Measurements from ENCODE around the gene NAB1.

The NAB1 gene

DNA sequence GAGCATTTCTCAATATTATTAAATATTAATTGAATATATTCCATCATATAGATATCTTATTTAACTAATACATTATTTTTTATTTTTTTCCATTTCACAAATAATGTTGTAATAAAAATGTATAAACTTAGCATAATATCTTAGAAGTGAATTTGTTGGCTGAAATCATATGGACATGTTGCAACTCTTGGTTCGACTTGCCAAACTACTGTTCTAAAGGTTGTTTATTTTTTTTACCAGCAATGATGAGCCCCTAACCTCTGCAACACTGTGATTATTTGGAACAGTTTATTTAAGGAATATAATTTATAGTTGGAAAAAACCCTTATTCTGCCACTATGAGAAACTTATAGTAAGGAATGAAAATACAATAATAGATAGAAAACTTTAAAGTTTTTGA is 8.8 kb upstream of the NAB1 start:
- CTCF ChIA-PET: no interaction called here
- no peak overlapping the region for H3K4me3 ChIP-seq (ENCODE audit: low read depth, low read length)
- H3K4me1 ChIP-seq (ENCODE audit: control insufficient read depth, insufficient read depth, low read length): 0 out of 2 replicates have a peak, but pooled peaks cover 2% of the 10 kb centered on the region
- TF ChIP-seq, protein P1, sequence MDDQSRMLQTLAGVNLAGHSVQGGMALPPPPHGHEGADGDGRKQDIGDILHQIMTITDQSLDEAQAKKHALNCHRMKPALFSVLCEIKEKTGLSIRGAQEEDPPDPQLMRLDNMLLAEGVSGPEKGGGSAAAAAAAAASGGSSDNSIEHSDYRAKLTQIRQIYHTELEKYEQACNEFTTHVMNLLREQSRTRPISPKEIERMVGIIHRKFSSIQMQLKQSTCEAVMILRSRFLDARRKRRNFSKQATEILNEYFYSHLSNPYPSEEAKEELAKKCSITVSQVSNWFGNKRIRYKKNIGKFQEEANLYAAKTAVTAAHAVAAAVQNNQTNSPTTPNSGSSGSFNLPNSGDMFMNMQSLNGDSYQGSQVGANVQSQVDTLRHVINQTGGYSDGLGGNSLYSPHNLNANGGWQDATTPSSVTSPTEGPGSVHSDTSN (CRISPR knock-in tag; IDR thresholded peaks at IDR 0.05): no peak
- TF ChIP-seq ZNF510 (tag by site-specific recombination; IDR thresholded peaks at IDR 0.05; ENCODE audit: insufficient replicate concordance): no peak
- TF ChIP-seq ZNF677 (tag by site-specific recombination; IDR thresholded peaks at IDR 0.05): no peak
- TF ChIP-seq ZNF354C (tag by site-specific recombination; IDR thresholded peaks at IDR 0.05; ENCODE audit: borderline replicate concordance, low read depth): no peak
- TF ChIP-seq, protein P2, sequence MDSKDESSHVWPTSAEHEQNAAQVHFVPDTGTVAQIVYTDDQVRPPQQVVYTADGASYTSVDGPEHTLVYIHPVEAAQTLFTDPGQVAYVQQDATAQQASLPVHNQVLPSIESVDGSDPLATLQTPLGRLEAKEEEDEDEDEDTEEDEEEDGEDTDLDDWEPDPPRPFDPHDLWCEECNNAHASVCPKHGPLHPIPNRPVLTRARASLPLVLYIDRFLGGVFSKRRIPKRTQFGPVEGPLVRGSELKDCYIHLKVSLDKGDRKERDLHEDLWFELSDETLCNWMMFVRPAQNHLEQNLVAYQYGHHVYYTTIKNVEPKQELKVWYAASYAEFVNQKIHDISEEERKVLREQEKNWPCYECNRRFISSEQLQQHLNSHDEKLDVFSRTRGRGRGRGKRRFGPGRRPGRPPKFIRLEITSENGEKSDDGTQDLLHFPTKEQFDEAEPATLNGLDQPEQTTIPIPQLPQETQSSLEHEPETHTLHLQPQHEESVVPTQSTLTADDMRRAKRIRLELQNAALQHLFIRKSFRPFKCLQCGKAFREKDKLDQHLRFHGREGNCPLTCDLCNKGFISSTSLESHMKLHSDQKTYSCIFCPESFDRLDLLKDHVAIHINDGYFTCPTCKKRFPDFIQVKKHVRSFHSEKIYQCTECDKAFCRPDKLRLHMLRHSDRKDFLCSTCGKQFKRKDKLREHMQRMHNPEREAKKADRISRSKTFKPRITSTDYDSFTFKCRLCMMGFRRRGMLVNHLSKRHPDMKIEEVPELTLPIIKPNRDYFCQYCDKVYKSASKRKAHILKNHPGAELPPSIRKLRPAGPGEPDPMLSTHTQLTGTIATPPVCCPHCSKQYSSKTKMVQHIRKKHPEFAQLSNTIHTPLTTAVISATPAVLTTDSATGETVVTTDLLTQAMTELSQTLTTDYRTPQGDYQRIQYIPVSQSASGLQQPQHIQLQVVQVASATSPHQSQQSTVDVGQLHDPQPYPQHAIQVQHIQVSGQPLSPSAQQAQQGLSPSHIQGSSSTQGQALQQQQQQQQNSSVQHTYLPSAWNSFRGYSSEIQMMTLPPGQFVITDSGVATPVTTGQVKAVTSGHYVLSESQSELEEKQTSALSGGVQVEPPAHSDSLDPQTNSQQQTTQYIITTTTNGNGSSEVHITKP (tag by site-specific recombination; IDR thresholded peaks at IDR 0.05): no peak
- no peak for TF ChIP-seq KLF1 (tag by site-specific recombination; IDR thresholded peaks at IDR 0.05)
- no peak for TF ChIP-seq KLF10 (tag by site-specific recombination; IDR thresholded peaks at IDR 0.05)
- no peak for TF ChIP-seq ZNF2 (tag by site-specific recombination; IDR thresholded peaks at IDR 0.05)
- TF ChIP-seq MZF1 (tag by site-specific recombination; IDR thresholded peaks at IDR 0.05; ENCODE audit: borderline replicate concordance): no peak
- TF ChIP-seq ZNF776 (tag by site-specific recombination; IDR thresholded peaks at IDR 0.05; ENCODE audit: borderline replicate concordance): no peak
- H3K36me3 ChIP-seq (ENCODE audit: control insufficient read depth in 2 of 2, insufficient read depth in 1 of 2, low read length in 2 of 2): no peaks in the 10 kb centered on the region
- H3K27ac ChIP-seq (ENCODE audit: extremely low read depth, low read depth, low read length): no peak overlapping the region
- POLR2A ChIA-PET: no interaction called here
- no peaks in the 10 kb centered on the region for H3K9me3 ChIP-seq (ENCODE audit: control insufficient read depth, insufficient read depth, low read depth, low read length)

DNA sequence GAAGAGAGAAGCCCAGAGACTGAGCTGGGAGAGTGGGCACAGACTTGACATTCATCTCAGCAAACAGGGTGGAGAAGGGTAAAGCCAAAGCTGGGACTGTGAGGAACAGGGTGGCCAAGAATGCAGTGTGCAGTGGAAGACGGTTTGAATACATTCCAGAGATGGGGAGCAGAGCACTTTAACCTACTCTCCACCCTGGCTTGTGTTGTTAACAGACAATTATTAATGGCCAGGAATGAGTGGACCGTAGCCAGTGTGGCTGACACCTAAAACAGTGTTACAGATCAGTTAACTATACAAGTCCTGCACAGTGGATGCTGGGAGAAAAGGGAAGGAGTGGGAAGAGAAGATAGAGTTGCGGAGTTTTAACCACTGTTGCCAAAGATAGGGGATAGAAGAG is 7.4 kb upstream of the NAB1 start:
- Histone ChIP-seq H3K9me3 (ENCODE audit: control insufficient read depth, insufficient read depth, low read depth, low read length) (no peaks in the 10 kb centered on the region), H3K4me1 (ENCODE audit: control insufficient read depth, insufficient read depth, low read length) (0 out of 2 replicates have a peak, but pooled peaks cover under 1% of the 10 kb centered on the region), H3K27ac (ENCODE audit: extremely low read depth, low read depth, low read length) (no peak overlapping the region), H3K36me3 (ENCODE audit: control insufficient read depth in 2 of 2, insufficient read depth in 1 of 2, low read length in 2 of 2) (no peaks in the 10 kb centered on the region), H3K4me3 (ENCODE audit: low read depth, low read length) (no peak overlapping the region)
- ChIA-PET POLR2A (no interaction called here), CTCF (interaction anchor here (0.6 to 0.8 kb wide), 2 partner anchors 33 to 1010 kb away, joined by 3 to 4 read pairs; no protein-coding TSS in a partner anchor)
- no peak for TF ChIP-seq ZNF629 (tag by site-specific recombination; IDR thresholded peaks at IDR 0.05)
- TF ChIP-seq ZNF211 (tag by site-specific recombination; IDR thresholded peaks at IDR 0.05; ENCODE audit: low read depth): no peak
- TF ChIP-seq ZNF184 (tag by site-specific recombination; IDR thresholded peaks at IDR 0.05): no peak
- TF ChIP-seq, protein P3, sequence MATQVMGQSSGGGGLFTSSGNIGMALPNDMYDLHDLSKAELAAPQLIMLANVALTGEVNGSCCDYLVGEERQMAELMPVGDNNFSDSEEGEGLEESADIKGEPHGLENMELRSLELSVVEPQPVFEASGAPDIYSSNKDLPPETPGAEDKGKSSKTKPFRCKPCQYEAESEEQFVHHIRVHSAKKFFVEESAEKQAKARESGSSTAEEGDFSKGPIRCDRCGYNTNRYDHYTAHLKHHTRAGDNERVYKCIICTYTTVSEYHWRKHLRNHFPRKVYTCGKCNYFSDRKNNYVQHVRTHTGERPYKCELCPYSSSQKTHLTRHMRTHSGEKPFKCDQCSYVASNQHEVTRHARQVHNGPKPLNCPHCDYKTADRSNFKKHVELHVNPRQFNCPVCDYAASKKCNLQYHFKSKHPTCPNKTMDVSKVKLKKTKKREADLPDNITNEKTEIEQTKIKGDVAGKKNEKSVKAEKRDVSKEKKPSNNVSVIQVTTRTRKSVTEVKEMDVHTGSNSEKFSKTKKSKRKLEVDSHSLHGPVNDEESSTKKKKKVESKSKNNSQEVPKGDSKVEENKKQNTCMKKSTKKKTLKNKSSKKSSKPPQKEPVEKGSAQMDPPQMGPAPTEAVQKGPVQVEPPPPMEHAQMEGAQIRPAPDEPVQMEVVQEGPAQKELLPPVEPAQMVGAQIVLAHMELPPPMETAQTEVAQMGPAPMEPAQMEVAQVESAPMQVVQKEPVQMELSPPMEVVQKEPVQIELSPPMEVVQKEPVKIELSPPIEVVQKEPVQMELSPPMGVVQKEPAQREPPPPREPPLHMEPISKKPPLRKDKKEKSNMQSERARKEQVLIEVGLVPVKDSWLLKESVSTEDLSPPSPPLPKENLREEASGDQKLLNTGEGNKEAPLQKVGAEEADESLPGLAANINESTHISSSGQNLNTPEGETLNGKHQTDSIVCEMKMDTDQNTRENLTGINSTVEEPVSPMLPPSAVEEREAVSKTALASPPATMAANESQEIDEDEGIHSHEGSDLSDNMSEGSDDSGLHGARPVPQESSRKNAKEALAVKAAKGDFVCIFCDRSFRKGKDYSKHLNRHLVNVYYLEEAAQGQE (tag by site-specific recombination; IDR thresholded peaks at IDR 0.05): no peak
- no peak for TF ChIP-seq ZNF48 (tag by site-specific recombination; IDR thresholded peaks at IDR 0.05)
- TF ChIP-seq, protein P4, sequence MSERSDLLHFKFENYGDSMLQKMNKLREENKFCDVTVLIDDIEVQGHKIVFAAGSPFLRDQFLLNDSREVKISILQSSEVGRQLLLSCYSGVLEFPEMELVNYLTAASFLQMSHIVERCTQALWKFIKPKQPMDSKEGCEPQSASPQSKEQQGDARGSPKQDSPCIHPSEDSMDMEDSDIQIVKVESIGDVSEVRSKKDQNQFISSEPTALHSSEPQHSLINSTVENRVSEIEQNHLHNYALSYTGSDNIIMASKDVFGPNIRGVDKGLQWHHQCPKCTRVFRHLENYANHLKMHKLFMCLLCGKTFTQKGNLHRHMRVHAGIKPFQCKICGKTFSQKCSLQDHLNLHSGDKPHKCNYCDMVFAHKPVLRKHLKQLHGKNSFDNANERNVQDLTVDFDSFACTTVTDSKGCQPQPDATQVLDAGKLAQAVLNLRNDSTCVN (tag by site-specific recombination; optimal IDR thresholded peaks at IDR 0.05): no peak
- TF ChIP-seq, protein P5, sequence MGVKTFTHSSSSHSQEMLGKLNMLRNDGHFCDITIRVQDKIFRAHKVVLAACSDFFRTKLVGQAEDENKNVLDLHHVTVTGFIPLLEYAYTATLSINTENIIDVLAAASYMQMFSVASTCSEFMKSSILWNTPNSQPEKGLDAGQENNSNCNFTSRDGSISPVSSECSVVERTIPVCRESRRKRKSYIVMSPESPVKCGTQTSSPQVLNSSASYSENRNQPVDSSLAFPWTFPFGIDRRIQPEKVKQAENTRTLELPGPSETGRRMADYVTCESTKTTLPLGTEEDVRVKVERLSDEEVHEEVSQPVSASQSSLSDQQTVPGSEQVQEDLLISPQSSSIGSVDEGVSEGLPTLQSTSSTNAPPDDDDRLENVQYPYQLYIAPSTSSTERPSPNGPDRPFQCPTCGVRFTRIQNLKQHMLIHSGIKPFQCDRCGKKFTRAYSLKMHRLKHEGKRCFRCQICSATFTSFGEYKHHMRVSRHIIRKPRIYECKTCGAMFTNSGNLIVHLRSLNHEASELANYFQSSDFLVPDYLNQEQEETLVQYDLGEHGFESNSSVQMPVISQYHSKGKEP (tag by site-specific recombination; IDR thresholded peaks at IDR 0.05): no peak

All from HEK293 (cell line).